Stimulated activated CD4-positive, alpha-beta T cell treated with anti-CD3 and anti-CD28 coated beads, Interleukin-15, amount 100 ng/mL, for 24 hours (primary cell): ENCODE measurements around the gene MEPCE.

Source experiments
- DNase-seq: peaks from one replicate; pipeline ENCODE4 v3.0.0-alpha.2; 2020

Gene MEPCE

DNA sequence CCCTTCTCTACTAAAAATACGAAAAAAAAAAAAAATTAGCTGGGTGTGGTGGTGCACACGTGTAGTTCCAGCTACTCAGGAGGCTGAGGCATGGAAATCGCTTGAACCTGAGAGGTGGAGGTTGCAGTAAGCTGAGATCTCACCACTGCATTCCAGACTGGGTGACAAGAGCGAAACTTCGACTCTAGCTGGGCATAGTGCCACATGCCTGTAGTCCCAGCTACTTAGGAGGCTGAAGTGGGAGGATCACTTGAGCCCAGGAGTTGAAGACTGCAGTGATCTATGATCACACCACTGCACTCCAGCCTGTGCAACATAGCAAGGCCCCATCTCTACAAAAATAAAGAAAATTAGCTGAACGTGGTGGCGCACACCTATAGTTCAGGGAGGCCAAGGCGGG is 35.7 kb downstream of the MEPCE start:
- DNase-seq, result no peak

DNA sequence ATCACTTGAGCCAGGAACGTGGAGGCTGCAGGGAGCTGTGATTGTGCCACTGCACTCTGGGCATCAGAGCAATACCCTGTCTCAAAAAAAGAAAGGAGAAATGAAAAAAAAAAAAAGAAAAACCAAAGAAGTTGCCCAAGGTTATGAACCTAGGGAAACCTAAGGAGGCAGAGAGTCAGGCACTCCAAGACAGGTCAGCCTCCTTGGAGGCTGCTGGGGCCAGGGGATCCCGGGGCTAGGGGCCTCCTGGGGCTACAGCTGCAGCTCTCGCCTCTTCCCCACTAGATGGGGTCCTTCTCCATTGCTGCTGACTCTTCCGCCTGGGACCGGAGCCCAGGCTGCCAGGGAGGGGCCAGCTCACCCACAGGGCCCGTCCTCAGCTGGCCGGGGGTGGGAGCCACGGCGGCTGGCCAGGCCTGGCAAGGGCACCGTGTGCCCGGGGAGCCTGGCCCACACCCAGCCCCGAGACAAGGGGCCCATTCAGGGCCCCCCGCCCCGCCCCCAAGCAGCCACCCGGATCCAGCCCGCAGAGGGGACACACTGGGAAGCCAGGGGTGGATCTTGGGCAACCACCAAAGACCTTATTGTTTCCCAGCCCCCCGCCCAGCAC is 36.2 kb downstream of the MEPCE start:
- DNase-seq, result no peak

DNA sequence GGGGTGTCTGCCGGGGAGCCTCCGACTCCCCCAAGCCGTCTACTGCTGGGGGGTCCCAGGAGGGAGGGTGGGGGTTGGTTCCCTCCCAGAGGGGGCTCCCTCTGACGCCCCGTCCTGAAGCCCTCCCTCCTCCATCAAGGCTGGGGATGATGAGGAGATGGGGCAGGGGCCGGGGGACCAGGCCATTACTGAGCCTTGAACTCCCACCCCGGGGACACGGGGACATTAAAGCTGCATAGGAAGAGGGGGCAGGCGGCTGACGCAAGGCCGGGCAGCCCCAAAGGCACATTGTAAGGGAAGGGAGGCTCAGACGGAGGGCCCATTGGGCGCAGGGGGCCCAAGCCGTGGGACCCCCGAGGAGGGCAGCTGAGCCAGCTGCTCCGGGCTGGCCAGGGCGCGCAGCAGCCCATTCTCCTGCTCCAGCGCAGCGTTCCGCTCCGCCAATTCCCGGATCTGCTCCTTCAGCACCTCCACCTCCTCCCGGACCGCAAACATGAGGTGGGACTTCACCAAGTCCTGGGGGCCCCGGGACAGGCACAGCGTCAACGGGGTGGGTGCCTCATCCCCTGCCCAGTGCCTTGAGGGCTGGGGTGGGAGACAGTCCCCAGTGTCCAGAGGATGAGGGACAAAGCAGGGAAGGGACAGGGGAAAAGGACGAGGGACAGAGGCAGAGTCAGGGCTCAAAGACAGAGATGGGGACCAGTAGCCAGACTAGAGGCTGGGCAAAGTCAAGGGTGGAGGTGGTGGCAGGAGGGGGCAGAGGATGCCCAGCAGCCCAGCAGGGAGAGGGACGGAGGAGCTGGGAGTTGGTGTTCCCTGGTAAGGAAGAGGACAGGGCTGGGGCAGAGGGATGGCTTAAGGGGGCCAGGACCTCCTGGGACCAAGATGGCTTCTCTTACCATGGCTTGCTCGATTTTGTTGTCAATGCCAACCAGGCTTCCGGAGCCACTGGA is 37.3 kb downstream of the MEPCE start:
- no peak for DNase-seq

DNA sequence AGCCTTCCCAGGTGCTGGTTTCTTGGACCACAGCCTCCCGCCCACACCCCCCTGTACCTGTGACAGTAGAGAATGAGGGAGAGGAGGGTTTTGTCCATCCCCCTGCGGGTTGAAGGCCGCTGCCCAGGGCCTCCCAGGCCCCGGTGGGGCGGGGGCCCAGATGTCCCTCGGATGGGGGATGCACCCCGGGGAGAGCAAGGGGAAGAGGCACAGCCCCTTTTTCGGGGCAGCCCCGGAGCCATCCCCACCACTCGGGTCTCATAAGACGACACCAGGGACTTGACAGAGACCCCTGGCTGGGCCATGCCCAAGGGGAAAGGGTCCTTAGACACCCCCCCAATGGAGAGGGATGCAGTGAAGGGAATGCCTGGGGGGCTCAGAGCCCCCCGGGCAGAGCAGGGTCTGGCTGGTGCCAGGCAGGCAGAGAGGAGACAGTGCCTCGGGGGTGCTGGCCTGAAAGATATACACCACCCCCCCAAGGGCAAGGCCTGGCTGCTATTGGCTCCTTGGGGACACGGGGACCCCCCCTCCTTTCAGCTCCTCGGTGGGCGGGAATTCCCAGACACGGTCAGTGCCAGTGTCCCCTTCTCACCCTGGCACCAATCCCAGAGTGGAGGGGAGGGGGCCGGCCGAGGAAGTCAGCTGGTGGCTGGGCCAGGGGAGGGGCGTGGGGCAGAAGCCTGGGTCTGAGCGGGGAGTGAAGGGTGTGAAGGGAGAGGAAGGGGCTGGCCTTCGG is 38.2 kb downstream of the MEPCE start:
- DNase-seq, result no peak

DNA sequence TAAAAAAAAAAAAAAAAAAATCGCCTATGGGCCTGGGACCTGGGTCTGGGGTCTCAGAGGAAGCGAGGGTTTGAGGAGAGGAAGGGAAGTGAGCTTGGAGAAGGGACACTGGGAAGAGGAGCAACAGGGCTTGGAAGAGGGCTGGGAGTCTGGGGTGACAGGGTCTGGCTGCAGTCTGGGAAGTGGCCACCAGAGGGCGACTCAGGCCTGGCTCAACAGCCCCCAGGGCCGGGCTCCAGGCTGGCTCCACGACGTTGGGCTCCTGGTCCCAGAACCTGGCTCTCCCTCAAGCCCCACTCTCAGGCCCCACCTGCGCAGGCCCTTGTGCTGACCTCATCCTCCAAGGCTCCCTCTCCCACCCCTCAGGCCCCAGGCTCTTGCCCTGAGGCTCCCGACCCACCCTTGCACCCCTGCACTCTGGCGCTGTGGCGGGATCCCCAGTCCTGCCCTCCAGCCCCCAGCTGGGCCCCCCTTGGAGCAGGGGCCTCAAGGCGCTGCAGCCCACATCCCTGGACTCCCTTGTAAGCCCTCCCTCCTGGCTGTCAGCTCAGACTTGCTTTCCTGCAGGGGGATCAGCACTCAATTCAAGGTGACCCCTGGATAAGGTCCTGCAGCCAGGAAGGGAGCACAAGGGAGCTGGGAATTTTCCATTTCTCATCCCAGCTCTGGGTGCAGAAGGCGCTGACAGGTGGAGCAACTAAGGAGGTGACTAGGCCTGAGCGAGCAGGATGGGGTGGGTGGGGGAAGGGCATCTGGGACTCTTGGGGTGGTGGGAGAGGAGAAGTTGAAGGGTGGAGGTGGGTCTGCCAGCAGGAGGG is 39.8 kb downstream of the MEPCE start:
- peak; percentile 88 for DNase-seq

DNA sequence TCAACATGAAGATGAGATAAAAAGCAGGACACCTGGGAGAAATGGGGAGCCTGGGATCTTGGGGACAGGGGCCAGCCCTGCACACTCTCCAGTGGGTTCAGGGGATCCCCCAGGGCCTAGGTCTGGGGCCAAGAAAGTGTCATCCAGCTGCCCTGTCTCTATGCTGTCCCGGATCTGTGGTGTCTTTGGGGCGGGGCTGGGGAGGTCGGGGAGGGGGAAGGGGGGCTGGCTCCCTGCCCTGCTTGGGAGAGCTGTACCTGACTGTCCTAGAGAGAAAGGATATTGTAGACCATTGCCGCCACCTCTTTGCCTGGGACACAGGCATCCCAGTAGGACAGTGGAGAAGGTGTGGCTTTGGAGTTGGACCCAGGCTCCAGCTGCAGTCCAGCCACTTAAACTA is 41.4 kb downstream of the MEPCE start:
- no peak for DNase-seq

DNA sequence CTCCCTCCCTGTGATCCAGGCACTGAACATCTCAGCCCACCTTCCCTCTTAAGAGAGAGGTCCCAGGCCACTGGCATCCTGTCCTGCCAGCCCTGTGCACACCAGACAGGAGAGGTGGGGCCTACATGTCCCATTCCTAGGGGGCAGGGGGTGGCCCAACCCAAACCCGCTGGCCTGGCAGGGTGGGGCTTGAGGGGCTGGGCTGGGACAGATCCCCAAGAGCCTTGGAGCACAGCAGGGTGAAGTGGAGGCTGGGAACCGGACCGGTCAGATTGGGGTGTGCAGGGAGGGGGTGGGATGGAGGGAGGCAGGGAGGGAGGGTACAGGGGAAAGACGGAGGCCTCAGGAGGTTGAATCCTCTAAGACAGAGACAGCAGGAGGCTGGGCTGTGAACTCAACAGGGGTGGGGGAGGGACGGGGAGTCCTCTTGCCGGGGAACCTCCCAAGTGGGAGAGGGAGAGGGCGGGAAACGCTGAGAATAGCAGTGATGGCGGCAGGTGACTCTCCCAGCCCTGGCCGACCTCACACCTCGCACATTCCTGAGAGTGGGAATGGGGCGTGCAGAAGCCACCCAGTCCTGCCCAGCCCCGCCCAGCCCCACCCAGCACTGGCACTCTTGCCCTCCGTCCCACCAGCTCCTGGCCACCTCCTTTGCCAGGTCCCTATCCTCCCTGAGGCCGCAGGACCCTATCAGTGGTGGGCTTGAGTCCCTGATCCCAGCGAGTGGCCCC is 42.7 kb downstream of the MEPCE start:
- no peak for DNase-seq

DNA sequence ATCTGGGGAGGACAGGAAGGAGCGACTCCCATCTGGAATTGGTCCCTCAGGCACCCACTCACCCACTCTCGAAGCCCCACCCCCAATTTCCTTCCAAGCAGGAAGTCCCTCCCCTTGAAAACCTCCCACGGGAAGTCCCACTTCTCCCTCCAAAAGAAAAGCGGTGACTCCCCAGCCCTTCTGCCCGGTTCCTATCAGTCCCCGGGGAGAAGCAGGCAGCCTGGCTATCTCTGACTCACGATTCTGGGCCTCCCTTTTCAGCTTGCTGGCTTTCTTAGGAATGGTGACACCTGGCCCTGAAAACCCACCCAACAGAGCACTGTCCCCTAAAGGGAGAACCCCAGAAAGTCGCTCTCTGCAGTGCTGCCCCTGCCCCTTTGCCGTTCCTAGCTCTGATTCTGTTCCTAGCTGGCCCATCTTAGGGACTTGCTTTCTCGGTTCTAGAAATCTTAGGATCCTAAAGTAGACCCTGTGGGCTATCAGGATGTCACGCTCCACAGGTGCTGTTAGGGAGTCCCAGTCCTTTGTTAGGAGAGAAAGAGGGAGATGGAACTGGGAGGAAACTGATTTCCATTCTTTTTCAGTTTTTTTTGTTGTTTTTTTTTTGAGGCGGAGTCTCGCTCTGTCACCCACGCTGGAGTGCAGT is 43.3 kb downstream of the MEPCE start:
- peak; percentile 46 for DNase-seq

DNA sequence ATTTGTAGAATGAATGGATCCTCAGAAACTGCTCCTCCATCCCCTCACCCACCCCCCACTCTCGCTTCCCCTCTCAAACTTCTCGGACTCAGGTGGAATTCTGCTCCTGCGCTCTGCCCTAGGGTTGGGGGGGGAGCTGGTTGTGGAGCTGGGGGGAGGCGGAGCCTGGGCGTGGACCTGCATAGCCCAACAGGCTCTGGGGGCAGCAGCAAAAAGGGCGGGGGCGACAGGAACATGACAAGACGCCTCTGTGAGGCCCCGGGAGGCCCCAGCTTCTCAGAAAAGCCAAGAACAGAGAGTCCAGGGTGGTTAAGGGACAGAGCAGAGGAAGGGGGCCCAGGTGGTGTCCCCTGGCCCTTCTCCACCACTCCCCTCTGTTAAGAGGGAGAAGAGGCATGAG is 45.9 kb downstream of the MEPCE start:
- peak; percentile 38 for DNase-seq

DNA sequence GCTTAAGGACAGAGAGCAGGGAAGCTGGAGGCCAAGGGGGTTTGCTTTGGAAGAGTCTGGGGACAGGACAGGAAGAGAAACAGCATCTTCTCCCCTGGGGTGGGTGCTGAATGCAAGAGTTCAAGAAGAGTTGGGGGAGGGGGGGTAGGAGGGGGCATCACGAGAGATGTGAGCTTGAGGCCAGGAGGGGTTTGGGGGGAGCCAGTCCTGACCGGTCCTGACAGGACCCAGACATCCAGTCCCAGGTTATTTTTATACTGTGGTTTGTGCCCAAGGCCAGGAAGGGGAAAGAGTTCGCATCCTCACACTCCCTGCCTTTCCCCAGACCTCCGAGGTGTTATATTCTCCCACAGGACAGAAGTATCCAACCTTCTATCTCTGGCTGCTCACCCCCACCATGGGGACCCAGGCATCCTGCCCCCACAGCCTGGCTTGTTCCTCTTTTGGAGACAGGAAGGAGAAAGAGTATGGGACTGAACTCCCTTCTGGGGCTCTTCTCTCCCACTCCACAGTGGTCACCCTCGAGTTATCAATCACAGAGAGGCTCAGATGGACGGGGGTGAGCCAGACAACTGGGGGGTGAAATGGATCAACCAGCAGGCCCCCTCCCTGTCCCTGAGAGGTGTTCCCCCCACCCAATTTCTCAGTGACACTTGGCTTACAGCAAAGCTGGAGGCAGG is 46.6 kb downstream of the MEPCE start:
- no peak for DNase-seq

DNA sequence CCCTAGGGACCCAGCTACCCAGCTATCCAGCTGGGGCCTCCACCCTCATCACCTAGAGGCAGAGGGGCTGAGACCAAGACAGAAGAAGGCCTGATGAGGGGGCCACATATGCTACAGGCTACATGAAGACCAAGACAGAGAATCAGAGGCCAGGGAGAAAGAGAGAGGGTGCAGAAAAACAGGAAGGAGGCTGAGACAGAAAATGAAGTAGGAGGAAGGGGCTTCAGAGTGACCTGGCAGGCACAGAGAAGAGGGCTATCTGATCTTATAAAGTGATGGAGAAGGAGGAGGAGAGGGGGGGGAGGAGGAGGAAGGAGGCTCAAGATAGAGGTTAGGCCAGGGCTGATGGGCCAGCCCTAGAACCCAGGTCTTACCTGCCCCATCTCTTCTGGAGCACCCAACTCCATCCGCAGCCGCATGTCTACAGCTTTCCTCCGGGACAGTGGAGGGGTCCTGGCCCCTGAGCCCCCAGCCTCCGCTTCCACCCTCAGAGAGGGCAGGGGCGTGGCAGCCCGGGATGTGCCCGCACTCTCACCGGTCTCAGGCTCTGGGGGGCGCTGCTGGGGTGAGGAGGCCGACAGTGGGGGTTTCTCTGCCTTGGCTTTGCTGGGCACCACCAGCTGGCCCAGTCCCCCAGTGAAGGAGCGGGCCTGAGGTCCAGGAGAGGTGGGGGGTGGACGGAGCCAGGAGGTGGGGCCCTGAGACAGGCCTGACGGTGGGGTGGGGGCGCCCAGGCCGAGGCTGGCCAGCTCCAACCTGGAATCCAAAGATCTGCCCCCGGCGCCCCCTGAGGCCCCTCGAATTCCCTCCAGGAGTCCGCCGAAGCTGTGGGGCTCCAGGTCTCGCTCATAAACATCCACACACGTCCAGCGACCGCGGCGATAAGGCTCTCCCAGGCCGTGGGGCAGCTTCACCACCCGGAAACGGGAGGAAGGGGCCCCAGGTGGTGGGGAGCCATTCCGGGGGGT is 47.6 kb downstream of the MEPCE start:
- peak; percentile 62 for DNase-seq

DNA sequence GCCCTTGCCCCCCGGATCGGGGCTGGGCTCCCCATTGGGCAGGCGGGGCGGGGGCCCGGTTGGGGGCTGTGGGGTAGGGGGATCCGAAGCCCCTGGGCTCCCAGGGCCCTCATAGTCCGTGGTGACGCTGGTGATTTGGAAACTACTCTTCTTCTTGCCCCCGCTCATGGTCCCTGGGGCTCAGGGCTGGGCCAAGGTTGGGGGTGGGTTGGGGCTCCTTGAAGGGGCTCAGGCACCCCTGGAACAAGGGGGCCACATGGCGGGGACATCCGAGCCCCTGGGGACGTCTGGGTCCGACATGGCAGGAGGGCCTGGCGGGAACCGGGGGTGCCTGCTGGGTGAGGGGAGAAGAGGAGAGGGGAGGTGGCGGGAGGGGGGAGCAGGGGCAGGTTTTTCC is 48.2 kb downstream of the MEPCE start:
- DNase-seq, result no peak

DNA sequence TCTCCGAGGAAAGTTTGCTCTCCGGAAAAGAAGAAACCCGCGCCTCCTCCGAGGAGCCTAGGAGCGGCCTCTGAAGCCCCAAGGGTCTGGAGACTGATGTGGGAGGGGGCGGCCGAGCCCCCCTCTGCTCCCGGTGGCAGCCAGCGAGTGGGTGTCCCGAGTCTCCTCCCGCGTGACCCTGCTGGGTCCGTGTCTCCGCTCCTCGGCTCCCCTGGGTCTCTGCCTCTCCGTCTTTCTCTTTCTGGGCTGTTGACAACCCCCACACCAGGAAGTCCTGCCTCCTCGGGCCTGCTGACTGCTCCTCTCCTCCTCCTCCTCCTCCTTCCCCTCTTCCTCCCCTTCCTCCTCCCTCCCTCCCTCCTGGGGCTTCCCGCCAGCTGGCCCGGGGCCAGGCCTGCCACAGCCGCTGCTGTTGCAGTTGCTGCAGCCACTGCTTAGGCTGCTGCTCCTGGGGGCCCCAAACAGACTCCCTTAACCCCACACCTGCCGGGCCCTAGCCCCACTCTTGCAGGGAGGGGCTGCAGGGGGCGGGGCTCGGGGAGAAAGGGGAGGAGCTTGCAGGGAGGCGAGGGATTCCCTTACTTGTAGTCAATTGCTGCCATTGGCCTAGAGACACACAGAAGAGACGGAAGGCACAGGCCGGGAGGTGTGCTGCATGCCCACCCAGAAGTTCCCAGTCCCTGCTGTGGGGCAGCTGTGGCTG is 49.5 kb downstream of the MEPCE start, which contains the start of gene TSC22D4:
Gene TSC22D4, minus strand, starts transcription at position 257 of the 703 bp plus-strand sequence. CDS start 1,176 bp downstream, outside the sequence.
- peak; percentile 91 for DNase-seq

DNA sequence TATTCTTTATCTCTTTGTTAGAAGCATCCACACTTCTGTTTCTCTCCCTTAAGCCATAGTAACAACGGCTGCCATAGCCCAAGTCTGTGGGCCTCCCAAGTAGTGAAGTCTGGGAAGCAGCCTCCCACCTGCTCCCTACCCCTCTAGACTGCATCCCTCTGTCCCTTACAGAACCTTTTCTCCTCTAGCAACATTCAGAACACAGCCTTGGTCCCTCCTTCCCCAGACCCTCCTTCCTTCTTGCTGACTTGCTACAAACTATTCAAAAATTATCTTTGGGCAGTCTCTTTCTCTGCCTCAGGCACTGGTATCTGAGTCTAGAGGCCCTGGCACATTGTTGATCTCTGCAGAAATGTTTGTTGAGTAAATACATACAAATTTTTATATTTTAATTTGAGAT is 51.8 kb downstream of the MEPCE start:
- DNase-seq, result no peak

DNA sequence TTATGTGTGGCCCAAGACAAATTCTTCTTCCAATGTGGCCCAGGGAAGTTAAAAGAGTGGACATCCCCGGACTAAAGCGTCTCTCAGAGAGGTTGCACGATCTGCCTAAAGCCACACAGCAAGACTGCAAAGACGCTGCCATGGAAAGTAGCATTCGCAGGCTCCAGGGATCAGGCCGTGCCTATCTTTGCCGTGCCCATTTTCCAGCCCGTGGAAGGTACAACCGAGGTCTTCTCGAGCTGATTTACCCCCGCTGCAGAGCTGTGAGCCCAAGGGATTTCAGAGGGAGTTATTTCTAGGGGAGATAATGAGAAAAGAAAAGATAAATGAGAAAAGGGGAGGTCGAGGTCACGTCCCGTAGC is 53.1 kb downstream of the MEPCE start:
- no peak for DNase-seq

DNA sequence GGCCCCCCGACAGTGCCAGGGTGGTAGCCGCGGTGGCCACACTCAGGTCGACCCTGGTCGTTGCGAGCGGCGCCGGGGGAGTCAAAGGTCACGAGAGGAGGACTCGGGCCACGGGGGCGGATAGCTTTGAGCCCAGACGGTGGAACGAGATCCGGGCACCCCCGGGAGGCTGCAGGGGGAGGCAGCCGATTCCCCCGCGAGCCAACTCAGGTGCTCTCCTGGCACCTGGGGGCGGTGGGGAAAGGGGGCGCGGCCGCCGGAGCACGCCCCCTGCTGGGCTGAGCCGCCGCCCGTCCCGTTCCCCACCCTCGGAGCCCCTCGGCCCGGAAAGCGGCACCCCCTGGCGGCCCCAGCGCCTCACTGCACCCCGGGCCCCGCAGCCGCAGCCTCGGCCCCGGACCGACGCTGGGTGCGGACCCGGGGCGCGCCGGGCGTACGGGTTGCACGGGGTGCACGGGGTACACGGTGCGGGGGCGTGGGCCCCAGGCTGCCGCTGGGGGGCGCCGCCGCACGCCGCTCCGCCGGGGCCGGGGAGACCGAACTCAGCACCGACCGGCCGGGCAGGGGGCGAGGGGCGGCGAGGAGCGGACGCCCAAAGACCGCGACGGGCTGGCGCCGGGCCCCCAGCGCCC is 53.6 kb downstream of the MEPCE start:
- DNase-seq, result peak; percentile 87
